GM18526 (cell line): ENCODE measurements around the gene BNIPL.

Experiments
- POLR2A ChIP-seq: IDR thresholded peaks from 3 replicates; pipeline ENCODE4 v1.6.1; 2011; ENCODE audit not compliant: insufficient read length; ENCODE audit errors: extremely low read depth

BNIPL gene

GRCh38 chr1:151039521-151039920 is 3.1 kb downstream of the BNIPL start:
- TF ChIP-seq POLR2A: no peak

- TF ChIP-seq POLR2A: no peak
Measured at GRCh38 chr1:151043163-151043562, 6.8 kb downstream of the BNIPL start.

GRCh38 chr1:151047591-151047924 is 11.2 kb downstream of the BNIPL start, which contains the start of gene C1orf56:
TSS of gene C1orf56 (plus strand) at chr1:151047751. CDS start at chr1:151047848, 97 bp downstream.
- TF ChIP-seq POLR2A: peak; percentile 37

GRCh38 chr1:151047925-151048644 is 11.7 kb downstream of the BNIPL start:
- no peak for TF ChIP-seq POLR2A

- TF ChIP-seq POLR2A: no peak
Measured at GRCh38 chr1:151048645-151049032, 12.3 kb downstream of the BNIPL start.

GRCh38 chr1:151049458-151049857 is 13.1 kb downstream of the BNIPL start:
- TF ChIP-seq POLR2A: no peak

GRCh38 chr1:151050051-151050688 is 13.8 kb downstream of the BNIPL start:
- no peak for TF ChIP-seq POLR2A

- TF ChIP-seq POLR2A: no peak
Measured at GRCh38 chr1:151051356-151052009, 15.1 kb downstream of the BNIPL start.

GRCh38 chr1:151054971-151055547 is 18.7 kb downstream of the BNIPL start:
- no peak for TF ChIP-seq POLR2A

GRCh38 chr1:151055581-151055980 is 19.2 kb downstream of the BNIPL start:
- TF ChIP-seq POLR2A: no peak

GRCh38 chr1:151056149-151056548 is 19.8 kb downstream of the BNIPL start:
- no peak for TF ChIP-seq POLR2A

GRCh38 chr1:151058692-151059091 is 22.3 kb downstream of the BNIPL start:
- TF ChIP-seq POLR2A: no peak

GRCh38 chr1:151059109-151060006 is 23.0 kb downstream of the BNIPL start, which contains the start of gene CDC42SE1:
TSS of gene CDC42SE1 (minus strand) at chr1:151059622. CDS start at chr1:151055730, 3,892 bp downstream.
- TF ChIP-seq POLR2A: peak; percentile 93

- peak; percentile 28 for TF ChIP-seq POLR2A
Measured at GRCh38 chr1:151060007-151060656, 23.7 kb downstream of the BNIPL start, which contains the start of gene MLLT11. TSS of gene MLLT11 (plus strand) at chr1:151060397. CDS start at chr1:151067225, 6,828 bp downstream.
